GM13977 (cell line): Measurements from ENCODE around the gene IPO9.

Source experiments
- DNase-seq: peaks from one replicate; pipeline ENCODE4 v3.0.0; 2012; ENCODE audit warnings: low spot score
- CTCF ChIP-seq: IDR thresholded peaks from 2 replicates; pipeline ENCODE4 v1.5.1; 2012; ENCODE audit warnings: mild to moderate bottlenecking, control low read depth; ENCODE audit not compliant: insufficient read depth; ENCODE audit errors: extremely low read depth, missing control alignments
- in situ Hi-C: fragments of 300-500 bp; cut with MboI; formaldehyde crosslinking; loops from one replicate; pipeline ENCODE4 v1.12.0; 2022; ENCODE audit warnings: low sequenced_read_pairs, low pct_unique_long_range_greater_than_20kb, mixed read lengths, inconsistent platforms; ENCODE audit not compliant: unreplicated experiment

IPO9 gene

GRCh38 chr1:201883786-201884185 is 54.8 kb downstream of the IPO9 start:
- DNase-seq, result peak; percentile 9
- TF ChIP-seq CTCF, result no peak
- in situ Hi-C loops, result no loop called here

GRCh38 chr1:201884425-201884824 is 55.5 kb downstream of the IPO9 start:
- no peak for TF ChIP-seq CTCF
- in situ Hi-C loops, result no loop called here
- DNase-seq, result peak; percentile 12

- peak; percentile 19 for DNase-seq
- in situ Hi-C loops, result no loop called here
- no peak for TF ChIP-seq CTCF
These were observed 56.6 kb downstream of the IPO9 start for GRCh38 chr1:201885531-201886075.

- in situ Hi-C loops, result no loop called here
- no peak for TF ChIP-seq CTCF
- no peak for DNase-seq
These were observed 57.3 kb downstream of the IPO9 start for GRCh38 chr1:201886103-201886885.

GRCh38 chr1:201887116-201887866 is 58.3 kb downstream of the IPO9 start:
- in situ Hi-C loops, result no loop called here
- DNase-seq, result peak; percentile 17
- no peak for TF ChIP-seq CTCF

GRCh38 chr1:201888282-201889089 is 59.5 kb downstream of the IPO9 start, which contains the start of gene SHISA4:
TSS of gene SHISA4 (plus strand) at chr1:201888898. CDS start at chr1:201888995, 97 bp downstream.
- TF ChIP-seq CTCF, result no peak
- in situ Hi-C loops, result no loop called here
- DNase-seq, result peak; percentile 68
